ENCODE measurements around the gene ADIRF. TPM values are rescaled to one million over a fixed set of nuclear protein-coding genes. Genes with fewer than 3 reads are reported as not detected.
"Not testable (repeated sequence)": the region's sequence is repeated elsewhere in the genome, so short reads cannot be mapped to it uniquely, and the experiment has no call there.

The ADIRF gene
- total RNA-seq, 1 donor from 2014 or later: not detected

GRCh38 chr10:87019504-87019903 lies 51.2 kb downstream of the ADIRF start:
- not testable (repeated sequence) for H3K4me3 Mint-ChIP-seq (ENCODE audit: low read depth); H3K4me1 Mint-ChIP-seq (ENCODE audit: low read depth); H3K27me3 Mint-ChIP-seq; H3K9me3 Mint-ChIP-seq (ENCODE audit: low read depth); H3K36me3 Mint-ChIP-seq (ENCODE audit: insufficient read depth); H3K27ac Mint-ChIP-seq; DNase-seq (ENCODE audit: low spot score, unreplicated experiment)

GRCh38 chr10:87020056-87020455 lies 51.8 kb downstream of the ADIRF start, which contains the start of gene FAM25A:
Gene FAM25A (plus strand): TSS chr10:87020294. CDS start chr10:87020325, 31 bp downstream.
- not testable (repeated sequence) for H3K36me3 Mint-ChIP-seq (ENCODE audit: insufficient read depth)

More at GRCh38 chr10:87020056-87020455, 51.8 kb downstream of the ADIRF start, which contains the start of gene FAM25A:
- H3K27me3 Mint-ChIP-seq; H3K27ac Mint-ChIP-seq; H3K4me1 Mint-ChIP-seq (ENCODE audit: low read depth); H3K4me3 Mint-ChIP-seq (ENCODE audit: low read depth); DNase-seq (ENCODE audit: low spot score, unreplicated experiment); H3K9me3 Mint-ChIP-seq (ENCODE audit: low read depth): not testable (repeated sequence)

Other genes with a start within 250 kb of the ADIRF start
- 80.7 and 89.7 TPM in 2 replicates for gene BMPR1A, start 211.9 kb upstream of the ADIRF start, total RNA-seq
- gene MMRN2, start 10.9 kb upstream of the ADIRF start, total RNA-seq: 1.5 and 1.6 TPM in 2 replicates
- 14.6 and 17.5 TPM in 2 replicates for gene SNCG, start 9.9 kb upstream of the ADIRF start, total RNA-seq
- not detected in 2 replicates for gene FAM25A, start 51.8 kb downstream of the ADIRF start, total RNA-seq
- 69.5 and 72.4 TPM in 2 replicates for gene GLUD1, start 126.4 kb downstream of the ADIRF start, total RNA-seq
- gene SHLD2, start 126.7 kb downstream of the ADIRF start, total RNA-seq: 18.9 and 19.2 TPM in 2 replicates